ENCODE results near the gene S100A9.

The S100A9 gene

DNA sequence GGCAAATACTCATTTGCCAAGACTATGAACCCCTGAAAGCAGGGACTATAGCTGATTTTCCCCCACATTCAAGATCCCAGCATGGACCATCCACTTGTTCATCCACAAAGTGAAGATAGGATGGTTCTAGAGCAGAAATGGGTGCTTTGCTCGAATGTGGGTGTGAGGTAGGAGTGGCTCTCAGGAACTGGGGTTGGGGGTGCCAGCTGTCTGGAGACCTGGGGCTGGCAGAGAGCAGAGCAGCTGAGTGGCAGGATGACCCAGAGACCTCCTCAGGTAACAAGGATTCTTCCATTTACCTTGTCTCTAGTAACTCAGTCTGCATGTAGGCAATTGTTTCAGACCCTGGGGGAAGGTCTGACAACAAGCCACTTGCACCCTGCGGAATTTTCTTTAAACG lies 6.0 kb downstream of the S100A9 start:
- H3K27me3 ChIP-seq (ENCODE audit: low read depth, low read length): no peaks in the 10 kb centered on the region
- no peak overlapping the region for H3K4me3 ChIP-seq (ENCODE audit: low read depth in 1 of 2, low read length in 2 of 2)
- H3K36me3 ChIP-seq (ENCODE audit: control insufficient read depth in 1 of 2, insufficient read depth in 2 of 2, low read length in 2 of 2): no peaks in the 10 kb centered on the region
- H3K4me1 ChIP-seq (ENCODE audit: control insufficient read depth in 1 of 2, insufficient read depth in 2 of 2, low read length in 2 of 2): peaks cover 0 to 4% of the 10 kb centered on the region in 2 donors
- H3K27ac ChIP-seq (ENCODE audit: low read length): no peak overlapping the region
- H3K9me3 ChIP-seq (ENCODE audit: control insufficient read depth in 1 of 2, low read length in 2 of 2): no peaks in the 10 kb centered on the region

DNA sequence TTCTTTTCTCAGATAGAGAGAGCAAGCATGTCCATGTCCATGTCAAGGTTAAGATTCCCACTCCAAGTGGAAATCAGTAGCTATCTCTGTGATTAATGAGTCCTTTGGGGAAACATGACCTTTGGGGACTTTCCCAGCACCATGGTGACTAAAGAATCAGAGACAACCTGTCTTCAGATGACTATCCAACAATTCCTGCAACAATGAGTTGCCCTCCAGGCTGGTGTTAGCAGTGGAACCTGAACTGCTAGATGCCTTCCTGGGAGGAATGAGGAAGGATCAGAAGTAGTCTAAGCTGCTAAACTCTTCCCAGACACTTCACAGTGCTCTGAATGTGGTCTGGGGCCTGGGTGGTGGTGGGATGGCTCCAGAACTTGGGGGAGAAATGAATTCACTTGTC lies 6.5 kb downstream of the S100A9 start:
- H3K27ac ChIP-seq (ENCODE audit: low read length): no peak overlapping the region
- H3K27me3 ChIP-seq (ENCODE audit: low read depth, low read length): no peaks in the 10 kb centered on the region
- peaks cover 0 to 4% of the 10 kb centered on the region in 2 donors for H3K4me1 ChIP-seq (ENCODE audit: control insufficient read depth in 1 of 2, insufficient read depth in 2 of 2, low read length in 2 of 2)

GRCh38 chr1:153364766-153365666 lies 7.4 kb downstream of the S100A9 start:
- no peak overlapping the region for H3K27ac ChIP-seq (ENCODE audit: low read length)

More for the DNA sequence above, 6.5 kb downstream of the S100A9 start:
- no peaks in the 10 kb centered on the region for H3K36me3 ChIP-seq (ENCODE audit: control insufficient read depth in 1 of 2, insufficient read depth in 2 of 2, low read length in 2 of 2)
- H3K9me3 ChIP-seq (ENCODE audit: control insufficient read depth in 1 of 2, low read length in 2 of 2): no peaks in the 10 kb centered on the region
- H3K4me3 ChIP-seq (ENCODE audit: low read depth in 1 of 2, low read length in 2 of 2): no peak overlapping the region

DNA sequence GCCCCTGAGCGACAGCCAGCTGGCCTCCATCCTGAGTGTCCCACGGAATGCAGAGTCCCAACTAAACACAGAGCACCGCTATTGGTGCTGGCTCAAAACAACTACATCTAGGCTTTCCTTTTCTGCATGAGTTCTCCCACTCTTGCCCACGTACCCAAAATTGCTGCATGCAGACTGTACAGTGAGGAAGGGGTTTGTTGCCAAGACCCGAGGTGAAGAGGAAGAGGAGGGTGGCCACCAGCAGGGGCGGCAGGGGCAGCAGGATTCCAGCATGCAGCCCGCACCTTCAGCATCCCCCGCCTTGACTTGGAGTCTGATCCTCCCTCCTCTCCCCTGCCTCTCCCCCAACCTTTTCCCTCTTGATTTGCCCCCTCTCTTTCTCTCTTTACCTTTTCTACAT lies 8.0 kb downstream of the S100A9 start:
- Histone ChIP-seq H3K4me1 (ENCODE audit: control insufficient read depth in 1 of 2, insufficient read depth in 2 of 2, low read length in 2 of 2) (peaks cover 0 to 4% of the 10 kb centered on the region in 2 donors), H3K4me3 (ENCODE audit: low read depth in 1 of 2, low read length in 2 of 2) (no peak overlapping the region), H3K27me3 (ENCODE audit: low read depth, low read length) (no peaks in the 10 kb centered on the region), H3K36me3 (ENCODE audit: control insufficient read depth in 1 of 2, insufficient read depth in 2 of 2, low read length in 2 of 2) (no peaks in the 10 kb centered on the region), H3K9me3 (ENCODE audit: control insufficient read depth in 1 of 2, low read length in 2 of 2) (no peaks in the 10 kb centered on the region), H3K27ac (ENCODE audit: low read length) (no peak overlapping the region)

More at GRCh38 chr1:153364766-153365666, 7.4 kb downstream of the S100A9 start:
- no peaks in the 10 kb centered on the region for H3K9me3 ChIP-seq (ENCODE audit: control insufficient read depth in 1 of 2, low read length in 2 of 2)
- no peaks in the 10 kb centered on the region for H3K36me3 ChIP-seq (ENCODE audit: control insufficient read depth in 1 of 2, insufficient read depth in 2 of 2, low read length in 2 of 2)
- peaks cover 0 to 4% of the 10 kb centered on the region in 2 donors for H3K4me1 ChIP-seq (ENCODE audit: control insufficient read depth in 1 of 2, insufficient read depth in 2 of 2, low read length in 2 of 2)
- no peaks in the 10 kb centered on the region for H3K27me3 ChIP-seq (ENCODE audit: low read depth, low read length)
- no peak overlapping the region for H3K4me3 ChIP-seq (ENCODE audit: low read depth in 1 of 2, low read length in 2 of 2)

GRCh38 chr1:153366261-153366660 lies 8.6 kb downstream of the S100A9 start:
- Histone ChIP-seq H3K9me3 (ENCODE audit: control insufficient read depth in 1 of 2, low read length in 2 of 2) (no peaks in the 10 kb centered on the region), H3K4me3 (ENCODE audit: low read depth in 1 of 2, low read length in 2 of 2) (no peak overlapping the region), H3K36me3 (ENCODE audit: control insufficient read depth in 1 of 2, insufficient read depth in 2 of 2, low read length in 2 of 2) (no peaks in the 10 kb centered on the region), H3K27ac (ENCODE audit: low read length) (no peak overlapping the region), H3K4me1 (ENCODE audit: control insufficient read depth in 1 of 2, insufficient read depth in 2 of 2, low read length in 2 of 2) (peaks cover 0 to 4% of the 10 kb centered on the region in 2 donors), H3K27me3 (ENCODE audit: low read depth, low read length) (no peaks in the 10 kb centered on the region)

GRCh38 chr1:153367090-153367489 lies 9.4 kb downstream of the S100A9 start:
- Histone ChIP-seq H3K36me3 (ENCODE audit: control insufficient read depth in 1 of 2, insufficient read depth in 2 of 2, low read length in 2 of 2) (no peaks in the 10 kb centered on the region), H3K27ac (ENCODE audit: low read length) (no peak overlapping the region), H3K4me3 (ENCODE audit: low read depth in 1 of 2, low read length in 2 of 2) (no peak overlapping the region), H3K4me1 (ENCODE audit: control insufficient read depth in 1 of 2, insufficient read depth in 2 of 2, low read length in 2 of 2) (peaks cover 0 to 4% of the 10 kb centered on the region in 2 donors), H3K9me3 (ENCODE audit: control insufficient read depth in 1 of 2, low read length in 2 of 2) (no peaks in the 10 kb centered on the region), H3K27me3 (ENCODE audit: low read depth, low read length) (no peaks in the 10 kb centered on the region)

DNA sequence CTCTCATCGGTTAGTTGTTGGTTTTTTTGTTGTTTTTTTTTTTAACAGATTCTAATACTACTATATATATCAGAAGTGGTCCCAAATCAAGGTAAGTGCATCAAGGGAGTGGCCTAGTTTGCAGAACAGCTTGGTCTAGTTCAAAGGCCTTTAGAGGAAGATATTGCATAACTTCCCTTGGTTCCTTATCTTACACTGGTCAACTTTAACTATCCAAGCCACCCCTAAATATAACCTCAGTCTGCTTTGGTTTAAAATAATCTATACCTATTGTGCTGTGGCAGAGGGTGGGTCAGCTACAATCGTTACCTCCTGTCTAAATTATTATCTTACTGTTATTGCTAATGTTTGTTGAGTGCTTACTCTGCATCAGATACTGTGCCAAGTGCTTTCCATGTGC lies 10.8 kb downstream of the S100A9 start:
- no peaks in the 10 kb centered on the region for H3K36me3 ChIP-seq (ENCODE audit: control insufficient read depth in 1 of 2, insufficient read depth in 2 of 2, low read length in 2 of 2)
- H3K4me1 ChIP-seq (ENCODE audit: control insufficient read depth in 1 of 2, insufficient read depth in 2 of 2, low read length in 2 of 2): no peaks in the 10 kb centered on the region

DNA sequence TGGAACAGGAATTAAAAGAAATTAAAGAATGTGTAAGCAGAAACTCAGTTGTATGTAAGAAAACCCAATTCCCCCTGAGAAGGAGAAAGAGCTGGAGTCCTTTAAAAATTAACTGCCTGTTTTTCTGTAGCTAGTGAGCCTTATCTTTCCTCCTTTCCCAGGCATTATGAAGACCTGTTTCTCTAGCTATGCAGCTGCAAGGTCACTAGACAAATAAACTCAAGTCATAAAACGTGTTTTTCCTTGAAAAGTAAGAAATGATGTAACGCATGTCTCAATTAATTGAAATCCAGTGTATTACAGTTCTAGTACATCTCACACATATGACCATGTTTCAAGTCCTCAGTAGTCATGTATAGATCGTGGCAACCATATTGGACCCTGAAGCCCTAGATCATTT lies 12.5 kb downstream of the S100A9 start:
- H3K9me3 ChIP-seq (ENCODE audit: control insufficient read depth in 1 of 2, low read length in 2 of 2): no peaks in the 10 kb centered on the region
- H3K27ac ChIP-seq (ENCODE audit: low read length): no peak overlapping the region
- no peaks in the 10 kb centered on the region for H3K4me1 ChIP-seq (ENCODE audit: control insufficient read depth in 1 of 2, insufficient read depth in 2 of 2, low read length in 2 of 2)
- no peaks in the 10 kb centered on the region for H3K27me3 ChIP-seq (ENCODE audit: low read depth, low read length)
- H3K4me3 ChIP-seq (ENCODE audit: low read depth in 1 of 2, low read length in 2 of 2): no peak overlapping the region
- H3K36me3 ChIP-seq (ENCODE audit: control insufficient read depth in 1 of 2, insufficient read depth in 2 of 2, low read length in 2 of 2): no peaks in the 10 kb centered on the region

More for the DNA sequence above, 10.8 kb downstream of the S100A9 start:
- Histone ChIP-seq H3K9me3 (ENCODE audit: control insufficient read depth in 1 of 2, low read length in 2 of 2) (no peaks in the 10 kb centered on the region), H3K27me3 (ENCODE audit: low read depth, low read length) (no peaks in the 10 kb centered on the region), H3K27ac (ENCODE audit: low read length) (no peak overlapping the region), H3K4me3 (ENCODE audit: low read depth in 1 of 2, low read length in 2 of 2) (no peak overlapping the region)

- H3K27ac ChIP-seq (ENCODE audit: low read length): no peak overlapping the region
- no peaks in the 10 kb centered on the region for H3K9me3 ChIP-seq (ENCODE audit: control insufficient read depth in 1 of 2, low read length in 2 of 2)
- no peak overlapping the region for H3K4me3 ChIP-seq (ENCODE audit: low read depth in 1 of 2, low read length in 2 of 2)
- H3K36me3 ChIP-seq (ENCODE audit: control insufficient read depth in 1 of 2, insufficient read depth in 2 of 2, low read length in 2 of 2): no peaks in the 10 kb centered on the region
- no peaks in the 10 kb centered on the region for H3K4me1 ChIP-seq (ENCODE audit: control insufficient read depth in 1 of 2, insufficient read depth in 2 of 2, low read length in 2 of 2)
- no peaks in the 10 kb centered on the region for H3K27me3 ChIP-seq (ENCODE audit: low read depth, low read length)
These were observed 13.6 kb downstream of the S100A9 start for GRCh38 chr1:153371231-153371630.

DNA sequence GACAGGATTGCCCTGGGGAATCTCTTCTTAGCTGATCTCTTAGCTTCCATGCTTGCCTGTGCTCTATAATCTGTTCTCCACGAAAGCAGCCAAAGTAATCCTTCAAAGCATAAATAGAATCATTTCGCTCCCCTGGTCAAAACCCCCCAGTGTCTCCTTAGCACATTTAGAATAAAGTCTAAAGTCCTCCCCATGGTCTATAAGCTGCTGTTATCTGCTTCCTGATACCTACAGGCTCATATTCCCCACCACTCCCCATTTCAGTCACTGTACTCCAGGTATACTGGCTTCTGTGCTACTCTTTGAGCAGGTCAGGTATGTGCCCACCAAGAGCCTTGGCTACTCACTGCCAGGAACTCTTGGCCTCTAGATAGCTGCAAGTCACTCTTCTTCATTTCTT lies 14.9 kb downstream of the S100A9 start:
- Histone ChIP-seq H3K36me3 (ENCODE audit: control insufficient read depth in 1 of 2, insufficient read depth in 2 of 2, low read length in 2 of 2) (no peaks in the 10 kb centered on the region), H3K4me1 (ENCODE audit: control insufficient read depth in 1 of 2, insufficient read depth in 2 of 2, low read length in 2 of 2) (no peaks in the 10 kb centered on the region), H3K27me3 (ENCODE audit: low read depth, low read length) (no peaks in the 10 kb centered on the region), H3K27ac (ENCODE audit: low read length) (no peak overlapping the region), H3K4me3 (ENCODE audit: low read depth in 1 of 2, low read length in 2 of 2) (no peak overlapping the region), H3K9me3 (ENCODE audit: control insufficient read depth in 1 of 2, low read length in 2 of 2) (no peaks in the 10 kb centered on the region)

DNA sequence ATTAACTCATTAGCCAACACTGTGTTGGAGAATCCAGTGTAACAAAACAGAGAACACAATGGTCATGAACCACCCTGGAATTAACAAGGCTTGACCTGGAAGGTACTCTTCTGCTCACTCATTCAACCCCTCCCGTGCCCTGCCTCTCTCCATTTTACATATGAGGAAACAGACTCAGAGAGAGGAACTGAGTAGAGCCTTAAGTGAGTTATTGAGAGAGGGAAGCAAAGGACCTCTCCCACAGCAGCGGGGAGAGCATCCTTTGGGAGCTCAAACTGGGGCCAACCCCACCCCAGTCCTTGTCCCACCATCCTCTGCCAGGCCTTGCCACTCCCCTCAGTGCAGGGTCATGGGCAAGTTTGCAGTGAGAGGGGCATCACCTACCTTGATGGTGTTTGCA lies 16.4 kb downstream of the S100A9 start:
- H3K36me3 ChIP-seq (ENCODE audit: control insufficient read depth in 1 of 2, insufficient read depth in 2 of 2, low read length in 2 of 2): no peaks in the 10 kb centered on the region
- no peak overlapping the region for H3K4me3 ChIP-seq (ENCODE audit: low read depth in 1 of 2, low read length in 2 of 2)
- no peaks in the 10 kb centered on the region for H3K4me1 ChIP-seq (ENCODE audit: control insufficient read depth in 1 of 2, insufficient read depth in 2 of 2, low read length in 2 of 2)
- H3K27ac ChIP-seq (ENCODE audit: low read length): no peak overlapping the region
- no peaks in the 10 kb centered on the region for H3K27me3 ChIP-seq (ENCODE audit: low read depth, low read length)
- no peaks in the 10 kb centered on the region for H3K9me3 ChIP-seq (ENCODE audit: control insufficient read depth in 1 of 2, low read length in 2 of 2)

- no peak within 1 kb of the TSS for H3K4me3 ChIP-seq (ENCODE audit: low read depth in 1 of 2, low read length in 2 of 2)
These were observed 17.9 kb downstream of the S100A9 start, which contains the start of gene S100A12 for GRCh38 chr1:153375511-153375910. Gene S100A12, minus strand, starts transcription at chr1:153375621. Its CDS starts 1,029 bp downstream, at chr1:153374592.

More at GRCh38 chr1:153375511-153375910, 17.9 kb downstream of the S100A9 start, which contains the start of gene S100A12:
- no peaks in the 10 kb centered on the region for H3K4me1 ChIP-seq (ENCODE audit: control insufficient read depth in 1 of 2, insufficient read depth in 2 of 2, low read length in 2 of 2)
- H3K27me3 ChIP-seq (ENCODE audit: low read depth, low read length): no peaks in the 10 kb centered on the region
- peaks cover 0 to 1% of the 10 kb centered on the region in 2 donors for H3K9me3 ChIP-seq (ENCODE audit: control insufficient read depth in 1 of 2, low read length in 2 of 2)
- H3K27ac ChIP-seq (ENCODE audit: low read length): no peak within 1 kb of the TSS
- no peaks in the 10 kb centered on the region for H3K36me3 ChIP-seq (ENCODE audit: control insufficient read depth in 1 of 2, insufficient read depth in 2 of 2, low read length in 2 of 2)

Measured in muscle layer of duodenum (tissue), 2 donors.